Ishikawa (cell line): ENCODE data around the gene ANKFY1.

Experiments
- CEBPB ChIP-seq: IDR thresholded peaks from 2 replicates; pipeline ENCODE4 v1.6.1; 2012
- CREB1 ChIP-seq: IDR thresholded peaks from 2 replicates; pipeline ENCODE4 v1.6.1; 2012; ENCODE audit warnings: low read depth
- EGR1 ChIP-seq: IDR thresholded peaks from 2 replicates; pipeline ENCODE4 v1.6.1; 2012
- EP300 ChIP-seq: IDR thresholded peaks from 2 replicates; pipeline ENCODE4 v1.6.1; 2012; ENCODE audit warnings: borderline replicate concordance
- FOXM1 ChIP-seq: IDR thresholded peaks from 2 replicates; pipeline ENCODE4 v1.6.1; 2012; ENCODE audit warnings: low read depth, borderline replicate concordance
- NFIC ChIP-seq: IDR thresholded peaks from 2 replicates; pipeline ENCODE4 v1.6.1; 2012
- RAD21 ChIP-seq: IDR thresholded peaks from 2 replicates; pipeline ENCODE4 v1.6.1; 2012; ENCODE audit warnings: low read depth
- TAF1 ChIP-seq: IDR thresholded peaks from 2 replicates; pipeline ENCODE4 v1.6.1; 2012; ENCODE audit warnings: low read depth, mild to moderate bottlenecking
- TCF12 ChIP-seq: IDR thresholded peaks from 2 replicates; pipeline ENCODE4 v1.6.1; 2012; ENCODE audit warnings: low read depth
- TEAD4 ChIP-seq: IDR thresholded peaks from 2 replicates; pipeline ENCODE4 v1.6.1; 2012
- USF1 ChIP-seq: IDR thresholded peaks from 2 replicates; pipeline ENCODE4 v1.6.1; 2012
- YY1 ChIP-seq: IDR thresholded peaks from 2 replicates; pipeline ENCODE4 v1.6.1; 2012; ENCODE audit warnings: low read depth
- ZBTB7A ChIP-seq: IDR thresholded peaks from 2 replicates; pipeline ENCODE4 v1.6.1; 2012; ENCODE audit warnings: low read depth
- TF ChIP-seq, protein P1 (sequence below): IDR thresholded peaks from 2 replicates; pipeline ENCODE4 v1.6.1; 2012; ENCODE audit warnings: low read depth, mild to moderate bottlenecking
- TF ChIP-seq, protein P2 (sequence below): IDR thresholded peaks from 2 replicates; pipeline ENCODE4 v1.6.1; 2012

ANKFY1 gene

DNA sequence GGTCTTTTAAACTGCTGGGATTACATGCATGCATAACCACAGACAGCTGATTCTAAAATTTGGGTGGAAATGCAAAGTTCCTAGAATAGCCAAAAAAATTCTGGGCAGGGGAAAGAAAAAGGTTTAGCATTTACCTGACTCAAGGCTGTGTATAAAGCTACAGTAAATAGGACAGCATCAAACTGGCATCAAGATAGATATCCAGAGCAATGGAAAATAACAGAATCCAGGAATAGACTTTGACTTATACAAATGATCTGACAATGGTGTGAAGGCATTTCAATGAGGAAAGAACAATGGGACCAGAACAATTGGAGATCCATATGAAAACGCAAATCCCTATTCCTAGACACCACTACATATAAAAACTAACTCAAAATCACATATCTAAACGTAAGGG, 12.9 kb downstream of the ANKFY1 start:
- TF ChIP-seq EGR1 (no peak), TAF1 (no peak), CEBPB (no peak), ZBTB7A (no peak), TCF12 (no peak), USF1 (no peak), CREB1 (no peak), YY1 (no peak), FOXM1 (no peak), TEAD4 (no peak), NFIC (no peak)
- TF ChIP-seq, protein P1, sequence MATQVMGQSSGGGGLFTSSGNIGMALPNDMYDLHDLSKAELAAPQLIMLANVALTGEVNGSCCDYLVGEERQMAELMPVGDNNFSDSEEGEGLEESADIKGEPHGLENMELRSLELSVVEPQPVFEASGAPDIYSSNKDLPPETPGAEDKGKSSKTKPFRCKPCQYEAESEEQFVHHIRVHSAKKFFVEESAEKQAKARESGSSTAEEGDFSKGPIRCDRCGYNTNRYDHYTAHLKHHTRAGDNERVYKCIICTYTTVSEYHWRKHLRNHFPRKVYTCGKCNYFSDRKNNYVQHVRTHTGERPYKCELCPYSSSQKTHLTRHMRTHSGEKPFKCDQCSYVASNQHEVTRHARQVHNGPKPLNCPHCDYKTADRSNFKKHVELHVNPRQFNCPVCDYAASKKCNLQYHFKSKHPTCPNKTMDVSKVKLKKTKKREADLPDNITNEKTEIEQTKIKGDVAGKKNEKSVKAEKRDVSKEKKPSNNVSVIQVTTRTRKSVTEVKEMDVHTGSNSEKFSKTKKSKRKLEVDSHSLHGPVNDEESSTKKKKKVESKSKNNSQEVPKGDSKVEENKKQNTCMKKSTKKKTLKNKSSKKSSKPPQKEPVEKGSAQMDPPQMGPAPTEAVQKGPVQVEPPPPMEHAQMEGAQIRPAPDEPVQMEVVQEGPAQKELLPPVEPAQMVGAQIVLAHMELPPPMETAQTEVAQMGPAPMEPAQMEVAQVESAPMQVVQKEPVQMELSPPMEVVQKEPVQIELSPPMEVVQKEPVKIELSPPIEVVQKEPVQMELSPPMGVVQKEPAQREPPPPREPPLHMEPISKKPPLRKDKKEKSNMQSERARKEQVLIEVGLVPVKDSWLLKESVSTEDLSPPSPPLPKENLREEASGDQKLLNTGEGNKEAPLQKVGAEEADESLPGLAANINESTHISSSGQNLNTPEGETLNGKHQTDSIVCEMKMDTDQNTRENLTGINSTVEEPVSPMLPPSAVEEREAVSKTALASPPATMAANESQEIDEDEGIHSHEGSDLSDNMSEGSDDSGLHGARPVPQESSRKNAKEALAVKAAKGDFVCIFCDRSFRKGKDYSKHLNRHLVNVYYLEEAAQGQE = no peak
- TF ChIP-seq, protein P2, sequence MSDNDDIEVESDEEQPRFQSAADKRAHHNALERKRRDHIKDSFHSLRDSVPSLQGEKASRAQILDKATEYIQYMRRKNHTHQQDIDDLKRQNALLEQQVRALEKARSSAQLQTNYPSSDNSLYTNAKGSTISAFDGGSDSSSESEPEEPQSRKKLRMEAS = no peak

DNA sequence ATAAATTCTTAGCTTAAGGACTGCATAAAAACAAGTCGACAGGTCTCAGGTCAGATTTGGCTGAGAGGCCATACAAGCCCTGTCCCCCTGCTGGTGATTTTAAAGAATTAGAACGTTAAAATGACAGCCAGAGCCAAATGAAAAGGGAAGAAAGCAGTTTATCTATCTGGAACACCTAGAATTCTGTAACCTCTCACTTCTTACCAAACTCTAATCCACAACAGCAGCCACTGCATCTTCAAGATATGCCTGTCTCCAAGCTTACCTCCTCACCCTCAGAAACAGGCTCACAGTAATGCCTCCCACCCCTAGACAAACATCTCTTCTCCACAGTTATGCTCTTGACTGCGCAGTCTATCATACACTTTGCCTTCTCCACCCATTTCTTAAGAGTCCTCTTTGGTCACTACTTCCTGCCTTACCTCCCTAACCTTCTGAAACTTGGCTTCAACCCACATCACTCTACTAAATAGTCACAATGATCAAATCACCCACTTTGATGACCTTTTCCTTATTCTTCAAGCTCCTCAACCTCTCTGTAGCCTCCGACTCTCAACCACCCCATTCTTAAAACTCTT, 14.2 kb downstream of the ANKFY1 start:
- TF ChIP-seq RAD21 = peak; percentile 22; the same call in 1 of the 2 replicates
- TF ChIP-seq, protein P2 = no peak

- TF ChIP-seq ZBTB7A (no peak), EGR1 (no peak), CREB1 (no peak), TCF12 (no peak)
Measured at GRCh38 chr17:4248504-4249277, 15.1 kb downstream of the ANKFY1 start.

DNA sequence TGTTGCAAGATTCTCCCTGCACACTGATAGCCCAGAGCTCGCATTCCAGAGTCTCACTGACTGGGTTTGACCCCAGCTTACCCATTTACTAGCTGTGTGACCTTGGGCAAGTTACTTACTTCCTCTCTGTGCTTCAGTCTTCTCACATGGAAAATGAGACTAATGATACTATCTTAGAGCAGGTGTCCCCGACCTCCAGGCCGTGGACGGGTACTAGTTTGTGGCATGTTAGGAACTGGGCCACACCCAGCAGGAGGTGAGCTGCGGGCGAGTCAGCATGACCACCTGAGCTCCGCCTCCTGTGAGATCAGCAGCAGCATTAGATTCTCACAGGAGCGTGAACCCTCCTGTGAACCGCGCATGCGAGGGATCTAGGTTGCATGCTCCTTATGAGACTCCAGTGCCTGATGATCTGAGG, 15.8 kb downstream of the ANKFY1 start:
- TF ChIP-seq USF1 (peak; percentile 46; the same call in 1 of the 2 replicates), TEAD4 (0 out of 2 replicates have a peak, but pooled peaks have one; percentile 18), EP300 (no peak), ZBTB7A (no peak), EGR1 (no peak), NFIC (no peak)
- TF ChIP-seq, protein P1 = no peak
- TF ChIP-seq, protein P2 = peak; percentile 77

- TF ChIP-seq, protein P2 = no peak
- no peak for TF ChIP-seq YY1
- no peak for TF ChIP-seq EP300
- TF ChIP-seq EGR1 = no peak
- TF ChIP-seq NFIC = no peak
- no peak for TF ChIP-seq FOXM1
- no peak for TF ChIP-seq CEBPB
- TF ChIP-seq TEAD4 = no peak
Measured at GRCh38 chr17:4247361-4247970, 16.3 kb downstream of the ANKFY1 start.

- TF ChIP-seq CEBPB = no peak
- TF ChIP-seq FOXM1 = no peak
- TF ChIP-seq EGR1 = no peak
- no peak for TF ChIP-seq TAF1
- TF ChIP-seq EP300 = no peak
- no peak for TF ChIP-seq TCF12
- no peak for TF ChIP-seq NFIC
- no peak for TF ChIP-seq CREB1
- TF ChIP-seq, protein P2 = no peak
- TF ChIP-seq USF1 = no peak
- TF ChIP-seq TEAD4 = no peak
- TF ChIP-seq YY1 = no peak
- TF ChIP-seq, protein P1 = no peak
- TF ChIP-seq RAD21 = no peak
- no peak for TF ChIP-seq ZBTB7A
Measured at GRCh38 chr17:4246674-4247073, 17.1 kb downstream of the ANKFY1 start.
